ENCODE data around the gene CAMK2D.

The CAMK2D gene

DNA sequence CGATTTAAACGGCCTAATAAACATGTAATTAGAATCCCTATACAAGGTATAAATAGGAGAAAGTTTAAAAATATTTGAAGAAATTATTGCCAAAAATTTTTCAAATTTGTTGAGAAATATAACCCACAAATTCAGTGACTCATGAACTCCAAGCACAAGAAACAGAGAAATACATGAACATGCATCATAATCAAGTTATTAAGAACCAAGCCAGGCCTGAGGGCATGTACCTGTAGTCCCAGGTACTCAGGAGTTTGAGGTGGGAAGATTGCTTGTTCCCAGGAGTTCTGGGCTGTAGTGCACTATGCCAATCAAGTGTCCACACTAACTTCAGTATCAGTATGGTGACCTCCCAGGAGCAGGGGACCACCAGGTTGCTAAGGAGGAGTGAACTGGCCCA is 341.9 kb downstream of the CAMK2D start:
- no peak for DNase-seq

DNA sequence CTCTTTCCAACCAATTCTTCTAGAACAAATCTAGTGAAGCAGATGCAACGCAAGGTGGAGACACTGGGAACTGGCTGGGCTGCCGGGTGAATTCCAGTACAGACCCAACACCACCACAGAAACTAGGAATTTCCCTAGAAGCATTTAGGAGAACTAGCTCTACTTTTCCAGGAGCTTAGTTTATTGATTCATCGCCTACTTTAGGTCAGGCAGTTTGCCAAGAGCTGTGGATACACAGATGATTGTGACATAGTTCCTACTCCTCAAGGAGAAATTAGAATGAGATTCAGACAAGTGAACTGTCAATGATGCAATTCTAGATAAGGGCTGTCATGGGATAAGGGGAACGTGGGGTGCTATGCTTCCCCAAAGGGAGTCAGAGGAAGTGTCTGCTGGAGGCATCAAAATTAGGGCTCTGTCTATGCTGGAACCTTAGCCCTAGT is 350.0 kb downstream of the CAMK2D start:
- DNase-seq: no peak

DNA sequence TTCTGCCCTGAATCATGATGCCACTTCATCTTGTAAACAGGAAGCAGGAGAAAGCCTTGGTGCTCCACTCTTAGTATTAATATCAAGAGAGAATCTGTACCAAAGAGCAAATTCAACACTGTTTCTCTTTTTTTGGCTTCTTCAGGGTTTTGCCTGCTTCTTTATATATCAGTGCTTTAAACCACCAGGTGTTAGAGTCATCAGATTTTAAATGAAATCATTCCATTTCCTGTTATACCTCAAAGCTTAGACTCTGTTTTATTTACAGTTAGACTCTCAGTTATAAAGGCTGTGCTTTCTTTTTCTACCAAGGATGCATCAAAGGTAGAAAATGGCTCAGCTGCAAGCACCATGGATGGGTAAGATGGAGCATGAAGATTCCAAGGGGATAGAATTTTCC is 350.9 kb downstream of the CAMK2D start:
- no peak for DNase-seq

DNA sequence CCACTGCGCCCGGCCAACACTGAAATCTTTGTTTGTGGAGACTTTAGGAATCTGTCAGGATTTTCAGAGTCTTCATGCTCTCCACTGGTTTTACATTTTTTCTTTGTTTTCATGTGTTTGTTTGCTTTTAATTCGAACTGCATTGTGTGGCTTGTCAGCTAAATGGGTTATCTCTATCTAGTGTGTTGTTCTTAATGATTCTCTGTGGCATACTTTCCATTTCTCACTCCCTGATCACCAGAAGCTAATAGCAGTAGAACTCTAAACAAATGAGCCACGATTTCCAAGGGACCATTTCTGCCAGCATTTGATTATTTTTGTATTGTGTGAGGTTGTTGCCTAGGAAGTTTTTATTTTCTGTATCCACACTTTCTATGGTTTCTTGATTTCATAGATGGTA is 352.4 kb downstream of the CAMK2D start:
- DNase-seq: no peak

DNA sequence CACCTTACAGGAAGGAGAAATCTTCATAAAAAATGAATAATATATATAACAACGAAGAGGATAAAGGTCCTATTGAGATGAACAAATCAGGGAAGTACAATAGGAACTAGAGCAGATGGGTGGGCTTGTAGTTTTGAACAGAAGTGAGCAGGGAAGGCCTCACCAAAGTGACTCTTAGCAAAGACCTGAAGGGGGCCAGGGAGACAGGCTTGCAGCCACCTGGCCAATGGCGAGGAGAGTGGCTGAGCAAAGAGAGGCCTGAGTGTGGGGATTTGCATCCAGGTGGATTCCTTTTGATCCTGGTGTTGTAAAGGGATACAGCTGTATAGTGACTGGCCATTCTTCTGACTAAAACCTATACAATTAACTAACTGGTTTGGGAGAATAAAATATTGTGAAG is 354.1 kb downstream of the CAMK2D start:
- no peak for DNase-seq

DNA sequence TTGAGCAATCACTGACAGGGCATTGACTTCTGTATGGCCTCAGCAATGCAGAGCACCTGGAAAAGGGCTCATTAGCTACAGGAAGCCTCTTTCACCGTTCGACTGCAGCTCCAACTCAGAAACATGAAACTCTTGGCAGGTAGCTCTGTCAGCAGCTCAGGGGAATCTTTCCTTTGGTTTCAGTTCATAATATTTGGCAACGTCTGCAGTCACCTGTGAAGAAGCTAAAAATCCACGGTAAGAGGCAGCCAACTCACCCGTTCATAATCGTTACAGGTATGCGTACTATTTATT is 354.9 kb downstream of the CAMK2D start:
- DNase-seq: no peak

DNA sequence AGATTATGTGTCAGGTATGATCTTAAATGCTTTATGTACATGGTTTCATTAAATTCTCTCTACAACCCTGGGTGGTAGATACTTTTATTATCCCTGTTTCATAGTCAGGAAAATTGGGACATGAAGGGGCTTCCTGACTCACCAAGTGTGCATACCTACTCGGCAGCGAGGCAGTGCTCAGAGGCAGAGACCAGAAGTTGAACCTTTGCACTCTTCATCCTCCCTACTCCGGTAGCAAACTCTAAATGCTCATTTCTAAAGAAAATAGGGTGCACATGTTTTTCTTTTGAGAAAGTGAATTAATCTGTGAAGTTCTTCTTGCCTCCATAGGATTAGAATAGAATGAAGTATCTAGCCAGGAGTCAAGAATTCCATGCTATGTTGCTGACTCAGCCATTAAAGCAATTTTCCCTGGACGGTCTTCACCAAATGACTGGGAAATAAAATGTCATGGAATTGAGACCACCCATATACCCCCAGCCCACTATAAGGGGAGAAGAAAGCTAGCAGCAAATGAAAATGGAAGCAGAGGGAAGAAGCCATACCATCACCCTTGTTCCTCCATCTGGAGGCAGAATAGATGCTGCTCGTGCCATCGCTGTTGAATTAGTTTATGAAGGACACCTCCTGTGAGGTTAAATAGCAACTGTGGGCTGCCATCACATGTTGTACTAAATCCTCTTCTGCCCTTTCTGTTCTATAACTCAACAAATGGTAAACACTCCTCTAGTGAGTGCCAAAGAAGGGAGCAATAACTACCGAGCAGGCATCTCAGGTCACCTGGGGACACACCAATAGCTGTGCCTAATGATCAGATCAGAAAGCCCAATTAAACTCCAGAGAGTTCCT is 355.4 kb downstream of the CAMK2D start:
- DNase-seq: no peak

DNA sequence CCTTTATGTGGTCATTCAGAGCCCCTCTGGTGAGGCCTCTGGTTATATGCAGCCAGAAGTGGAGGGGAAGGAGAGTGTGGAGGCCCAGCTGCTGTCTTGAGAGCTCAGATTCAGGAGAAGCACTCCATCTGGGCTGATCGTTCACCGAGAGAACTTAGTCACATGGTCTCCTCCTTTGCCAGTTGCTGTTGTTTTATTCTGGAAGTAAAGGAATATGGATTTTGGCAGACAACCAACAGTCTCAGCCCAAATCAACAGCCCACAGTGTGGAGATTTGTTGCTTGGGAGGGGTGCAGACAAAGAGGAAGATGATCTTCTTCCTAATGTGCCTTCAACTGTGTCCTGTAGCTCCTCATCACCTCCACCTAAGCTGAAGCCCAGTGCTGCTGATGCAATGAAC is 356.7 kb downstream of the CAMK2D start:
- DNase-seq: no peak

DNA sequence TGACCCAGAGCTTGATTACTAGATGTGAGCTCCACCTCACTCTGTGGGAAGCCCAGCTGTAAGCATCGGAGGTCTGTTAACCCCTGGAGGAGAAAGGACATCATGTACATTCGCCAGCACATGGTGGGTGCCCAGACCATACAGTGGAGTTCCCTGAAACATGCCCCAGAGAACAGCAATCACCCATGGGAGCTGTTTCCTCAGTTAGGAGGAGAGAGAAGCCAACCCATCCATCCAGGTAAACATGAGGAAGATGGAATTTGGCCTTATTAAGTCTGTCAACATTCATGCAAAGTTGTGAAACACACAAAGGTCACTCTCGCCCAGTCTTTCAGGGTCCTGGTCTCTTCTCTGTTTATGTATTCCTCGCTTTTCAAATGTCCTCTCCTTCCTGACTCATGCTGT is 357.4 kb downstream of the CAMK2D start:
- DNase-seq: no peak
